HepG2 (cell line): Measurements from ENCODE around the gene MAPK14. TPM values are rescaled to one million over a fixed set of nuclear protein-coding genes. Genes with fewer than 3 reads are reported as not detected.

Experiments used
- ARID5B ChIP-seq: IDR thresholded peaks from 2 replicates; pipeline ENCODE4 v1.4.0; 2020; ENCODE audit warnings: mild to moderate bottlenecking, missing genetic modification reagents
- ATF4 ChIP-seq, 2 experiments: fragments of 450-650 bp in 1 of 2; sonication (generic) in 1 of 2; formaldehyde crosslinking; IDR thresholded peaks; 2 replicates each; pipeline versions ENCODE4 v1.5.0 to v1.8.0; 2020 to 2022; ENCODE audit warnings: mild to moderate bottlenecking in 1 of 2, missing genetic modification reagents in 1 of 2
- BRF2 ChIP-seq: sonication (generic); formaldehyde crosslinking; IDR thresholded peaks from 2 replicates; pipeline ENCODE4 v1.8.1; 2022; ENCODE audit warnings: mild to moderate bottlenecking, missing genetic modification reagents
- DNMT3B ChIP-seq: conservative IDR thresholded peaks from 2 replicates; pipeline ENCODE4 v1.6.1; 2016; ENCODE audit warnings: missing biosample characterization, control low read depth
- HOXA5 ChIP-seq: sonication (generic); formaldehyde crosslinking; IDR thresholded peaks from 2 replicates; pipeline ENCODE4 v1.4.0; 2020; ENCODE audit warnings: missing genetic modification reagents
- NAIF1 ChIP-seq: sonication (generic); formaldehyde crosslinking; IDR thresholded peaks from 2 replicates; pipeline ENCODE4 v1.5.0; 2020; ENCODE audit warnings: mild to moderate bottlenecking, missing genetic modification reagents, borderline replicate concordance
- NRL ChIP-seq: sonication (generic); formaldehyde crosslinking; IDR thresholded peaks from 2 replicates; pipeline ENCODE4 v1.5.0; 2020; ENCODE audit warnings: missing genetic modification reagents, mild to moderate bottlenecking, moderate library complexity, borderline replicate concordance
- PRDM10 ChIP-seq: sonication (generic); formaldehyde crosslinking; IDR thresholded peaks from 2 replicates; pipeline ENCODE4 v1.4.0; 2020; ENCODE audit warnings: low read depth, missing genetic modification reagents
- TFE3 ChIP-seq: IDR thresholded peaks from 2 replicates; pipeline ENCODE4 v1.6.1; 2016
- TSC22D2 ChIP-seq: sonication (generic); formaldehyde crosslinking; IDR thresholded peaks from 2 replicates; pipeline ENCODE4 v1.5.1; 2020; ENCODE audit warnings: missing genetic modification reagents, mild to moderate bottlenecking, borderline replicate concordance
- ZNF205 ChIP-seq: IDR thresholded peaks from 2 replicates; pipeline ENCODE4 v1.6.1; 2018; ENCODE audit warnings: missing biosample characterization, missing genetic modification reagents
- ZNF704 ChIP-seq: sonication (generic); formaldehyde crosslinking; IDR thresholded peaks from 2 replicates; pipeline ENCODE4 v1.8.1; 2023; ENCODE audit warnings: mild to moderate bottlenecking, inconsistent platforms, moderate library complexity, missing genetic modification reagents, borderline replicate concordance
- polyA plus RNA-seq, 8 experiments: library from polyadenylated mRNA; depleted of rRNA in 3 of 8; stranded (reverse) in 7 of 8; unstranded in 1 of 8; fragments of >200 nt; fragmentation: Illumina TruSeq in 4 of 8; extraction: Trizol in 4 of 8; gene quantifications; 2 replicates each; pipeline versions ENCODE4 v1.2.1 to v1.2.3, GENCODE V29; 2011 to 2016; ENCODE audit warnings: low read depth in 4 of 8, missing spikeins in 1 of 8, mixed read lengths in 1 of 8; ENCODE audit not compliant: insufficient read depth in 1 of 8
- total RNA-seq, 5 experiments: library from RNA; depleted of rRNA; stranded (reverse); fragments of >200 nt; fragmentation: Illumina TruSeq; extraction: Trizol; gene quantifications; 2 replicates each; pipeline ENCODE4 v1.2.3, GENCODE V29; 2016; ENCODE audit warnings: low read depth in 1 of 5

The MAPK14 gene
- total and polyA plus RNA-seq, 2 of the 13 experiments (the other 11 are each of a cell fraction or from before 2014, with no cell fraction given) = 66.3 to 67.3 TPM

GRCh38 chr6:36027501-36028087 lies at the start of gene MAPK14 (continued):
- TF ChIP-seq ZNF205 (CRISPR knock-in tag) = peak; percentile 83
- TF ChIP-seq NRL (CRISPR knock-in tag) = no peak; the same call in 1 of the 2 replicates
- TF ChIP-seq TSC22D2 (CRISPR knock-in tag) = peak; percentile 73; the same call in 1 of the 2 replicates
- no peak for TF ChIP-seq DNMT3B (CRISPR knock-in tag)
- peak; percentile 24; the same call in 1 of the 2 replicates for TF ChIP-seq ZNF704 (CRISPR knock-in tag)
- TF ChIP-seq ARID5B (CRISPR knock-in tag) = peak; percentile 77
- TF ChIP-seq HOXA5 (CRISPR knock-in tag) = peak; percentile 96
- TF ChIP-seq BRF2 (CRISPR knock-in tag) = peak; percentile 89; the same call in 1 of the 2 replicates
- TF ChIP-seq PRDM10 = peak; percentile 65; the same call in 1 of the 2 replicates
- peak in 1 of 2 experiments; percentile 64; a peak in 2 of 4 replicates for TF ChIP-seq ATF4 (CRISPR knock-in tag; IDR thresholded peaks at IDR 0.05)
- no peak for TF ChIP-seq NAIF1 (CRISPR knock-in tag)
- peak; percentile 27; the same call in 1 of the 2 replicates for TF ChIP-seq TFE3 (CRISPR knock-in tag)
